Activated CD4-positive, CD25-positive, alpha-beta regulatory T cell (primary cell): Measurements from ENCODE around the gene CDT1.

ENCODE experiments used
- DNase-seq, 4 experiments: peaks; one replicate each; lab custom pipeline; 2025; lab: John Stamatoyannopoulos, UW

CDT1 gene

DNA sequence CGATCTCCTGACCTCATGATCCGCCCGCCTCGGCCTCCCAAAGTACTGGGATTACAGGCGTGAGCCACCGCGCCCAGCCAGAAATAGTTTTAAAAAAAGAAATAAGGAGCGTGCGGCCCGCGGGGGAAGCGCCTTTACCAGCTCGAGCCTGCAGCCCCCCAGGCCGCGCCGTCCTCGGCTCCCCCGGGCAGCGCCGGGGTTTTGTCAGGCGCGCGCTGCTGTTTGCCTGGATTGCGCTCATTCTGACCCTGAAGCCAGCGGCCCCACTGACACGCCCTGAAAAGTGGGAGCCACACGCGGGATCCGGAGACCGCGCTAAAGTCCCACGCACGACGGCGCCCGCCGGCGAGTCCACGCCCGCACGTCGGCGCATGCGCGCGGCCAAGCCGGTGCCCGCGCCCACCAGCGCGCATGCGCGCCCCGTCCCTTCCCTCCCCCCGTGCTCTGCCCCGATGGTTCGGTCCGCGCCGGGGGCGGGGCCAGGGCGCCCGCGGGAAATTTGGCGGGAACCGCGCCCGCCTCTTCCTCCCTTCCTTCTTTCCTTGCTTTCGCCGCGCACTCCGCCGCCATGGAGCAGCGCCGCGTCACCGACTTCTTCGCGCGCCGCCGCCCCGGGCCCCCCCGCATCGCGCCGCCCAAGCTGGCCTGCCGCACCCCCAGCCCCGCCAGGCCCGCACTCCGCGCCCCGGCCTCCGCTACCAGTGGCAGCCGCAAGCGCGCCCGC is at the start of gene CDT1:
Gene CDT1, plus strand, starts transcription at position 526 of the 724 bp plus-strand sequence. Its CDS starts 43 bp downstream, at position 569.
- peak; percentile 69 to 81 (median 74) for DNase-seq

DNA sequence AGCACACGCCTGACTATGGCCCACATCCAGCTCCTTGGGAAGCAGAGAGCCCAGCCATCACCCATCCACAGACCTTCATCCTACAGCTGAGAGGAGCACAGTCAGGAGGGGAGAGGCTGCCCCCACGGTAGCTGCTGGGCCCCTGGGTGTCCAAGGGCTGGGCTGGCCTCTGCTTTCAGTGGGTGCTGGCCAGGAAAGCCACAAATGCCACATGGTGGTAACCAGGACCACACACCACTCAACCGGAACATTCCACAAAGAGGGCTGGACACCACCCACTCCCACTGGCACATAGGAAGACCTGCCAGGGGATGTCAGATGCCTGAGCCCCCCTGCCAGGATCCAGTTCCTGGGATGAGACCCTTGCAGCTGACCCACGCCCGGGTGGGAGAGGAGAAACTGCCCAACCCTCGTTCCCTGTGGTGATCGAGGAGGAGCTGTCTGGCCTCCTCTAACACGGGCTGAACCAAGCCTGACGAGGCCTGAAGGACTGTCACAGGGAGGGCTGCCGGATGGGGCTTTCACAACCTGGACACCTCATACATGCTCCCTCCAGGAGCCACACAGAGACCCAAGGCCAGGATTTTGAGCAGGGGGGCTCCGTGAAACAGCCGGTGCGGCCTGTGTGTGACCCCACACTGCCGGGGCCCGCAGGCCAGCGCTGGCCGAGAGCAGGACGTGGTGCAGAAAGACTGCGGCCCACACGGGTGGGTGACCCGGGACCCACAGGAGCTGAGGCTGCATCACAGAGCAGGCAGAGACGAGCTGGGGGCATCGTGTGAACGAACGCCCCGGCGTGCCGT is 49.3 kb upstream of the CDT1 start:
- no peak for DNase-seq

DNA sequence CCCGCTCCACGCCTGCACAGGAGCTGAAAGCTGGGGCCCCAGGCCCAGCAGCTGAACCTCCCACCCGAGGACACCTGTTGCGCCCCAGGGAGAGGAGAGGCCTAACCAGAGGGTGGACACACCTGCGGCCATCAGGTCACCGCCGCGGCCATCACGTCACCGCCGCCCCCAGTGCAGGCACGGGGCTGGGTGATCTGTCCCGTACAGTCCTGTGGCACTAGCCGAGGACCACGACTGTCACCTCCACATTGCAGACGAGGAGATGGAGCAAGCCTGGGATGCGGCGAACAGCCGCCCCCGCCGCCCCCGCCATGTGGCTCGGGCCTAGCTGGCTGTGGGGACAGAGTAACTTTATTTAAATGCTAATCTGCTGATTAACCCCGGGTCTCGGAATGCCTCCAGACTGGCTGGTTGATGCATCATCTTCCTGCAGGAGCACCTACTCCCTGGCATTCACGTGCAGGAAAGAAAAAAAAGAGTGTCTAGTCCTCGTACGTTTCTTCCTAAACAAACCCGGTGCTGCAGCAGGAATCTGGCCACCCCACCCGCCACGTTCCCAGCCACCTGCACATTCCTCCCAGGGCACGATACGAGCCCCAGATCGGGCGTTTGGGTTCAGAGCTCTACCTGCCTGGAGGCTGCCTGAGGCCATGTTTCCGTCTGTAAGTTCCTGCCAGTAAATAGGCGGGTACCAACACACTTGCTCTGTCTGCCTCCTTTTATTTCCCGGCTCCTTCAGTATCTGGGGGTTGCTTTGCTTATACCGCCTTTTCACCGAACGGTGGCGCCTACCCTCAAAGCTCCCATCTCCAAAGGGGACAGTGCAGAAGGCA is 48.5 kb upstream of the CDT1 start:
- no peak for DNase-seq

DNA sequence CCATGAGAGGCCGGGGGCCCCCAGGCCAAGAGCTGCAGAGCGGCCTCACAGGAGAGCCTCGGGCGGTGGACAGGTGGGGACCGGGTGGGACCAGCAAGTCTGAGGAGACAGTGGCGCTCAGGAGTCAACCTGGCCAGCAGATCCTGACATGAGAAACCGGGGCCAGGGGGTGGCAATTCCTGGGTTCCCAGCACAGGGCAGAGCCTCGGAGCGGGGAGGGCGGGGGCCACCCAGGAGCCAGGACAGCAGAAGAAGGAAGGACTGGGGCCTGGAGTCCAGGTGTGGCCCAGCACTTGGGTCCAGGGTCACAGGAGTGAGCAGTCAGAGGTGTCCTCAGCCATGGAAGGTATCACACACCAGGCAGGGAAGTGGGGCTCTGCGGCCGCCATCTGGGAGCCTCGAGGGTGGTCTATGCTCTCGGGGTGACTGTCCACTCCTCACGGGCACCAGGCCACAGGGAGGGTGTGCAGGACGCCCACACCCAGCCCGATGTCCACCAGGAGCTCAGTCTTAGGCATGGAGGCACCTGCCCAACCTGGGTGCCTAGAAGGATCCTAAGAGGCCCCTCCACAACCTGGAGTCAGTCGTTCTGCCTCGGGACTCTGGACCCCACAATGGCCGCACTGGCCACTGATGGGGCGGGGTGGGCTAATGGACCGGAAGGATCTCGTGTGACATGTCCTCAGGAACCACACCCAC is 47.7 kb upstream of the CDT1 start:
- DNase-seq = no peak

DNA sequence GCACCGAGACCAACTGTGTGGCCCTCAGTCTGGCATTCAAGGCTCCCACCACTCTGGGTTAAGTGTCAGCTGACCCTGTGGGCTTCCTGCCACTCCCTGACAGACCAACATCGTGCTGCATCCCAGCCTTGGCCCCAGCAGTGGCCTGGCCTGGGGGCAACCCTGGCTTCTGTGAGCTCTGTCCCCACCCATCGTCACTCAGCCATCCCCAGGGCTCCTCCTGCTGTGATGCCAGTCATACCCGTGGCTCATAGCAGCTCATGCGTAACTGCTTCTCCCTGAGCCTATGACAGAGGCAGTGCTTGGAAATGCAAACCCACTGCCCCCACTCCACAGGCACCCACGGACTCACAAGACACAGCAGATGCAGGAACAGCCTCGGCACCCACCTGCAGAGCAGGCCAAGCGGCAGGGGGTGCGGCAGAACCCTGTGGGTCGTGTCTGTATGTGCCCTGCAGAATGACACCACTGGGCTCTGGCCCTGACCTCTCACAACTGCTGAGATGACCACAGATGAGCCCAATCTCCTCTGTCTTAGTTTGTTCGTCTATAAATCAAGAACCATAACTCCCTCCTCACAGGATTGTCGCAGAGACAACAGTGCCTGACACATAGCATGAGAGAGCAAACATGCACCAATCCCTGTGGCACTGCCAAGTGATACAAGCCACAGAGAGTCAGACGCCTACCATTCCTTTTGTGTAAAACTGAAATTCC is 45.2 kb upstream of the CDT1 start:
- no peak for DNase-seq

DNA sequence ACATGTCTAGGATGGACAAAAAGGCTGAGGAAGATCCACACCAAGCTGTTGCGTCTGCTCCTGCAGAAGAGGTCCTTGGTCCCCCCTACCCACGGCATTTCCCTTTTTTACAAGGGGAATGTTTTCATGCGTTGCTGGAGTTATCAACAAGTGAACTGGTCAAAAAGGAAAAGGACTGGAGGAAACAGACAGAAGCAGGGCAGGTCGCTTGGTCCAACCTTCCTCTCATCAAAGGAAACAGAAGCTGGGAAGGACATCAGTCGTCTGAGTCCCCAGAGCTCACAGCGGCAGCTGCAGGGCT is 44.7 kb upstream of the CDT1 start:
- no peak for DNase-seq

DNA sequence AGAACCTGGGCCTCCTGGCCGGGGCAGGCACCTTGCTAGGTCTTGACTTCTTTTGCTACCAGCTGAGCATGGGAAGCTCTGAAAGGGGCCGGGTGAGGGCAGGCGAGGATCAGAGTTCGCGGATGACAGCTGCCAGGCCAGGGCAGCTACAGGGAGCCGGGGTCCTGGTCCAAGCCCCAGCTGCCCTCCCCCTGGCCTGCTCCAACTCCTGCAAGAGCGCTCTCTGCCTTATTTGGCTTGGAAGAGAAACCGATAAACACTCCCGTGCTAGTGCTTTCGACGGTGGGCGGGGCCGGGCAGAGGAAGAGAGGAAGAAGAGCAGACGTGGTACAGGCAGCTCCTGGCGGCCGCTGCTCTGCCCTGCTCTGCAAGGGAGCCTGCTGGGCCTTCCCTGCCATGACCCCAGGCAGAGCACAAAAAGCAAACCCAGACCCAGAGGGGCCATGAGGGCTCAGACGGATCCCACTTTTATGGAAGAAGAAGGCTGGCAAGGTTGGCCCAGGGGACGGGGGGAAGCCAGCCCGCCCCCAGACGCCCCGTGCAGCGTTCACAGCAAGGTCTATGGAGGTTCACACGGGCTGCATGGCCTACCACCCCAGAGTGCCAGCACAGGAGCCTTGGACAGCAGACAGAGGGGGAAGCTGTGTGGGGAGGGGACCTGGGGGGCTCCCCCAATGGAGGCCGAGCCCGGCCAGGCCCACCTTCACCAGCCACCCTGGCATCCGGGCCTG is 44.2 kb upstream of the CDT1 start:
- DNase-seq = no peak

DNA sequence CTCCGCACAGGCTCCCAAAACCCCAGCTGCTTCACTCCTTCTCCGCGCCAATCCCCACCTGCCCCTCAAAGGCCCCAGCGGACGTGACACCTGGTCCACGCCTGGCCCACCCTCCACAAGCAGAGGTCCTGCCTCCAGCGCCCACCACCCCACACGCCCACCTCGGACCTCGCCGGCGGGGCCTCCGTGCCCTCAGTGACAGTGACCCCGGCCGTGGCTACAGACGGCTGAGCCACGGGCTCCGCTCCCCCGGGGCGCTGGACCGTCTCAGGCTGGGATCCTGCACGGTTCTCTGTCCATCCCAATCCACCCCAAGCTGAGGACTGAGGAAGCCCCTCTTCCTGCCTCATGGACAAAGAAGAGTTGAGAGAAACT is 43.6 kb upstream of the CDT1 start:
- no peak for DNase-seq

DNA sequence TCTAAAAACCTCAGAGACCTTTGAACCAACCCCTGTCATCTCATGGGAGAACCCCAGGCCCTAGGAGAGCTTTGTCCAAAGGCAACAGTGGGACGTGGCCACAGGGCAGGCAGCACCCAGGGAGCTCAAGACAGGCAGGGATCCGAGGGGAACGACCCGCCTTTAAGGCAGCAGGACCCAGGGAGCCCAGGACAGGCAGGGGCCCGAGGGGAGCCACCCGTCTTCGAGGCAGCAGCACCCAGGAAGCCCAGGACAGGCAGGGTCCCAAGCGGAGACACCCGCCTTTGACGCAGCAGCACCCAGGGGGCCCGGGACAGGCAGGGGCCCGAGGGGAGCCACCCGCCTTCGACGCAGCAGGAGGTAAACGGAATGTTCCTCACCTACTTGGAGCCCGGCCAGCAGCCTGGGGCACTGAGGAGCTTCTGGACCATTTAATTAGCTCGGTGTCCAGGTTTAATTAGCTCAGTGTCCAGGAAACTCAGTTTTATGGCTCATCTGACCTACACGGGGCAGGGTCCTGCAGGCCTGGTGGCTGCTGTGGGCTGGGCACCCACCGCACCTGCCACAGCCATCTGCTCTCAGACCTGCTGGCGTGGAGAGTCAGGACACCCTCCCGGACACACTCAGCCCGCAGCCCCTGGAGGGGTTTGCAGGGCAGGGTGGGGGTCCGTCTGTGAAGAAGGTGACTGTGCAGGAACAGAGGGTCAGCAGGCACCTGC is 43.0 kb upstream of the CDT1 start:
- DNase-seq = no peak

DNA sequence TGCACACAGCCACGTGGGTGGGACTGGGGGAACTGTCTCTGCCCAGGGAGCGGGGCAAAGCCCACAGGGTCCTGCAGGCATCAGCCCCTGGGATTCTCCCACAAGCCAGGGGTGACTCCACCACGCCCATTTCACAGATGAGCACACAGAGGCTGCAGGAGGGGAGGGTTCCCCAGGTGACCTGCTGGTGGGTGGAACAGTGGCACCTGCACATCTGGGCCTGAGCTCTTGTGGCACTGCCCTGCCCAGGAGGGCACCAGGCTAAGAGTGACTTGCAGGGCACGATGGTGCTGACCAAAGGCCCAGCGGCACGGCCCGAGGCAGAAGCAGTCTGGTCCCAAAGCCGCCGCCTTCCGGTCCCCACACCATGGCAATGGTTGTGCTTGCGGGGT is 42.5 kb upstream of the CDT1 start:
- no peak for DNase-seq

DNA sequence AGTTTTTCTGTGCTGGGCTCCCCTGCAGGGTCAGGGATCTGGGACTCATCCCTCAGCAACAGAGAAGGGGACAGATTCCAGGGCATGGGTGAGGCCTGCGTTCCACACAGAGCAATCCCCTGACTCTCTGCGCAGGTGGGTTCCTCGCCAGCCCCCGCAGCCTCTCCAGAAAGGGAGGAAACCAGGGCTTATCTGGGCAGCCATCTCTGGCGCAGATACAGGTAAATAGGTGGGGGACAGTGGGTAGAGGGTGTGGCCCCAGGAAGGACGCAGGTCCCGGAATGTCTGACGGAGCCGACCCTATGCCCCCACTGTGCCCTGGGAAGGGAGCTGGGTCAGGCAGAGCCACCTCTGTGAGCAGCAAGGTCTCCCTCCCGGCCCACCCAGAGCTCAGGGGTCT is 41.8 kb upstream of the CDT1 start:
- DNase-seq = no peak

DNA sequence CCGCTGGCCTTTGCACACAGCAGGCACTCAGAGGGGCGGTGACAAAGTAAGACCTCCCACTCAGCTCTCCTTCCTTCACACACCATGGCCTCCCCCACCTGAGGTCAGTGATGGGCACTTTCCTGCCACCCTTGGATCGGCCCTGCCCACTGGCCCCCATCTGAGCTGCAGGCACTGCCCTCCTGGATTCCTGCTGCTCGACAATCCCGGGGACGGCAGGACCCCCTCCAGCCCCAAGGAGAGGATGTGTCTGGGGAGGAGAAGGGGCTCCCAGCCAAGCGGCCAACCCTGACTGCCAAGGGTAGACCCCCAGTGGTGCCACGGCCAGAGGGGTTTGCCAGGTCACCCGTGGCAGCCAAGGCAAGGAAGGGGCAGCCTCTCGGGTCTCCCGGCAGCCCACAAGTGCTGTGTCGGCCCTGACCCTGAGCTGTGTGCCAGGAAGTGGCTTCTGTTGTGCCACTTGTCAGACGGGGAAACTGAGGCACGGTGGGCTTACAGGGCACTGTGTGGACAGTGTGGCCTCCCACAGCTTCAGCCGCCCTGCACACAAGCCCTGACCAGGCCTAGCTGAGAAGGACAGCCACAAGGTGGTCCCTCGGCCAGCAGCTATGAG is 41.2 kb upstream of the CDT1 start:
- DNase-seq = no peak

DNA sequence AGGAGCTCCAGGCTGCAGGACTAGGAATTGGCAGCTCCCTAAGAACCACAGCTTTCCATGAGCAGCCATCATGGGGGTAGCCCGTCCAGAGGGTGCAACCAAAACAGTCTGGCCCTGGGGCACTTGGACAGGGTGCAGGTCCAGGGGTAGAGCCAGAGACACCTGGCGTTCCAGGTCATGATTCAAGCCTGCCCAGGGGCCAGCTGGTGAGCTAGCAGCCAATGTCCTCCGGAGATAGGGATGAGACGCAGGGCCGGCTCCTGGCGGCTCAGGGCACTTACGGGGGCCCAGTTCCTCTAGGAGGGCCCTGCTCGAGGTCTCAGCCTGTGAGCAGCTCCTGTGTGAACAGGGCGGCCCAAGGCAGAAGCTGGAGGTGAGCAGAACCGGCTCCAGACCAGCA is 40.6 kb upstream of the CDT1 start:
- no peak for DNase-seq

DNA sequence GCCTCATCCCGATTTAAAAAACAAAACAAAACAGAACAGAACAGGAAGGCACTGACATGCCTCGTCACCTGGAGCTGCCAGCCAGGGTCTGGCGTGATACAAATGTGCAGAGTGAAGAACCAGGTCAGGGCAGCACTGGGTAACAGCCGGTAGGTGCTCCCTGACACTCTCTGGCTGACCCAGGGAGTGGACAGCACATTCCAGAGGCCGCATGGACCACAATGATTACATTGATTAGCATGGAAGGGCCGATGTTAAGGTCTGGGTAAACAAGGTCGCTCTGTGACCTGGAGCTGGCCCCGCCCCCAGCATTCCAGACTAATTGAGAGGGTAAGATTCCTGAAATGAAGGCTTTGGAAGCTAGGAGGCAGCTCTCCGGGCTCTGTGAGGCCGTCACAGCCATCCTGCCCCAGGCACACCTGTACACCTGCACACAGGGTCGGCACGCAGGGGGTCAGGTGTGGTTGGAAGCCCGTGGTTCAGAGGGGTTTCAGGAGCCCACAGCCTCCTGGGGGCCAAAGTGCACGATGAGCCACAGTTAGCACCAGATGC is 40.0 kb upstream of the CDT1 start:
- no peak for DNase-seq

DNA sequence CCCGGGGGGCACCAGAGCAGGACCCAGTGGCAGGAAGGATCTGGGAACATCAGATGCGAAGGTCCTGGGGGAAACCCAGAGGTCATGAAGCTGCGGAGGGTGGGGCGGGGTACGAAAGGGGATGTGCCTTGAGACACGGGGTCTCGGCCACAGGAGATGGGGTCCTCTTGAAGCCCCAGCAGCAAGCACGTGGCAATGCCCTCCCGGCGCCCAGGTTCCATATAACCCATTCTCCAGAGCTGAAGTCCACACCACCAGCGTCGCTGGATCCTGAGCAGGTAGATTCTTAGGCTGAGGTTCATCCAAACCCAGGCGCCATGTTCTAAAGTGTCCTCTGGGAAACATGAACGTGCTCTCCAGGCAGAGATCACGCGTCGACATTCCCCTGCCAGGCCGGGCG is 39.5 kb upstream of the CDT1 start:
- no peak for DNase-seq

DNA sequence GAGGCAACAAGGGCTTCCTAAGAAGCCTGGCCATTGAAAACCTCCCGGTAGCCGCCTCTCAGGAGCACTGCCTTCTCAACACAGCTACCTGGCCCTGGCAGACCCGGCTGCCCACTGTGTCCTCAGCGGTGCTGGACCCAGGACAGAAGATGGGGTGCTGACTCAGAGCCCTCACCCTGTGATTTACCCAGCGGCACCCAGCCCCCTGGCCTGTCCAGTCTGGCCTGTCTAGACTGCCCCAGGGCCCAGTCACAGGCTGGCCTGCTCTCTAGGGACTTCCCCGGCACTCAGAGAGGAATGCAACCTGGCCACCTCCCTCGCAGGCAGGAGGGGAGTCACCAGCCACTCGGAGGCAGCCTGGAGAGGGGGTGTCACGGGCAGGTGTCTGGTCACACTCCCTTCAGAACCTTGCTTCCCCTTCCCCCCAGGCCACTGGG is 38.7 kb upstream of the CDT1 start:
- no peak for DNase-seq

DNA sequence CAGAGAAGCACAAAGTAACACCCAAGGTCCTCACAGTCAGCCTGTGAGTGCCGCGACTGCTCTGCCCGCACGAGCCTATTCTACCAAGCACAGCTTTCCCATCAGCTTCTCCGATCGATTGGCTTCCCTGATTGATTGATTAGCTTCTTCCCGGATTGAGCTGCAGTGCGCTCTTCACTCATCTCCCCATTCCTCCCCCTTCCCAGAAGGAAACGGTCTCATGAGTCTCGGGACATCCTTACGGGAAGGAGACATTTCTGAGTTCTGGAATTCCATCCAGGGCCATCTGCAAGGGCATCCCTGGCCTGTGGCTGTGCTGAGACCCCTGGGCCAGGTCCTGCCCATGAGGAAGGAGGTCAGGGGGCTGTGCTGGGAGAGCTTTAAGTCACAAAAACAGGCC is 36.6 kb upstream of the CDT1 start:
- DNase-seq = no peak

DNA sequence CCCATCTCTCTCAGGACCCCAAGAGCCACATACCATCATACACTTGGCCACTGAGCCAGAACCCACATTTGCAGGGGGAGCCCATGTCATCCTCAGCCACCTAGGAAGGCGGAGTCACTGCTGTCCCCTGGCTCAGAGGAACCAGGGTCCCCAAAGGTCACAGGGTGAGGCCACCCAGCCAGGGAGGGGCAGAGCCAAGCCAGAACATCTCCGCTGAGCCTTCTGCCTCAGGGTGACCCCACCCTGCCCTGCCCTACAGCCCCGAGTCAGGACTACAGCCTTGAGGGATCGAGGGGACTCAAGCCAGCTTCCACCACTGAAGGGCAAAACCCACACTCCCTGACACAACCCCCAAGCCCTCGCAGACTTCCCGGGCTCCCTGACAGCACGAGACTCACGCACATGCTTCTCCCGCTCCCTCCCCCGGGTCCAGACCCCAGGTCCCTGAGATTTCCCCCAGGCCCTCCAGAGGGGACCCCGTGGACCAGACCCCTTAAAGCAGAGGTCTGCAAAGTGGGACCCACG is 36.0 kb upstream of the CDT1 start:
- DNase-seq = no peak

DNA sequence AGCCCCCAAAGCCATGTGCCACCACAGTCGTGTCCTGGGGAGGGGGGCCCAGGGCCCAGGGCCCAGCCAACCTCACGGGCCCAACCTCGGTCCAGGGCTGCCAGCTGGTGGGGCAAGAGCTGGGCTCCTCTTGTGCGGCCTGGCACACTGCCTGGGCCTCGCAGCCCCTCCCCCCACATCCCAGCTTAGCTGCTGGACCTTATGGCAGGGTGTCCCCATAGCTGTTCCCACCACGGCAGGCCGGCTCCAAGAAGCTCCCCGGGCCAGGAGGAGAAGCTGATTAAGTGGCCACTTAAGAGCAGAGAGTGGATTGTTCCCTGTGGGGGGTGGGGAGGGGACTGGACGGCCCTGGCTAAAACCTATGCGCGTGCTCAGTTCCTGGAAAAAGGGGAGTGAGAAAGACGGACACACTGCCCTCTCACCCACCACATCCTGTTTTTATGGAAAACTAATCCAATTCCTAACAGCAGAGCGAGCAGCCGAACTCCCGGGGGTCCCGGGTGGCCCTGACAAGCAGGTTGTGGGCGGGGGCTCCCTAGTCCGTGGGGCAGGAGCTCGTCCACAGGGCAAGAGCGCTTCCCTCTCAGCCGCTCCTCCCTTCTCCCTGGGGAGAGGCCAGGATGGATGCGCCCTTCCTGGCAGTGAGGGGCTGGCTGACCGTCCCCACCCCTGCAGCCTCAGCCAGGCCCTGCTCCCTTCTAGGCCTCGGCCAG is 35.4 kb upstream of the CDT1 start:
- DNase-seq = no peak
